ENCODE results near the gene ZNF33B.

GRCh38 chr10:42594246-42594650 is 44.1 kb downstream of the ZNF33B start:
- no peak for TF ChIP-seq CTCF (IDR thresholded peaks at IDR 0.05)
- no peak for TF ChIP-seq POLR2A (IDR thresholded peaks at IDR 0.05)
- no peak for TF ChIP-seq POLR2AphosphoS5 (IDR thresholded peaks at IDR 0.05)
